Astrocyte (in vitro differentiated cells and primary cell): Measurements from ENCODE around the gene C1S. TPM values are rescaled to one million over a fixed set of nuclear protein-coding genes. Genes with fewer than 3 reads are reported as not detected.
A peak's percentile ranks its signal among the peaks of the same experiment; 100 is the strongest.
"Not testable (repeated sequence)": the region's sequence is repeated elsewhere in the genome, so short reads cannot be mapped to it uniquely, and the experiment has no call there.

Source experiments
- DNase-seq: peaks from one replicate; pipeline ENCODE4 v3.0.0-alpha.2; 2010; ENCODE audit warnings: low read depth
- FAIRE-seq: peaks from 2 replicates; lab custom pipeline; 2011; peaks lifted over from hg19 to GRCh38; lab: Jason Lieb, UNC
- H2AFZ ChIP-seq: 2 replicates; pipeline ENCODE4 v1.6.0; 2012; ENCODE audit warnings: low read depth, low read length, inconsistent platforms
- H3K27ac ChIP-seq: 2 replicates; pipeline ENCODE4 v1.5.1; 2011; ENCODE audit warnings: low read depth, low read length, inconsistent platforms
- H3K27me3 ChIP-seq: 2 replicates; pipeline ENCODE4 v1.6.0; 2011; ENCODE audit warnings: low read length, inconsistent platforms; ENCODE audit not compliant: insufficient read depth
- H3K36me3 ChIP-seq: 2 replicates; pipeline ENCODE4 v1.5.1; 2011; ENCODE audit warnings: low read length, inconsistent platforms; ENCODE audit not compliant: insufficient read depth
- H3K4me1 ChIP-seq: 2 replicates; pipeline ENCODE4 v1.5.1; 2011; ENCODE audit warnings: low read length, inconsistent platforms; ENCODE audit not compliant: insufficient read depth
- H3K4me2 ChIP-seq: 2 replicates; pipeline ENCODE4 v1.6.0; 2012; ENCODE audit warnings: low read length, inconsistent platforms
- H3K4me3 ChIP-seq: 2 replicates; pipeline ENCODE4 v1.5.1; 2011; ENCODE audit warnings: low read depth, mild to moderate bottlenecking, low read length, inconsistent platforms; ENCODE audit not compliant: insufficient read depth
- H3K79me2 ChIP-seq: 2 replicates; pipeline ENCODE4 v1.6.0; 2012; ENCODE audit warnings: mild to moderate bottlenecking, low read length, inconsistent platforms; ENCODE audit not compliant: insufficient read depth
- H3K9ac ChIP-seq: 2 replicates; pipeline ENCODE4 v1.6.0; 2012; ENCODE audit warnings: mild to moderate bottlenecking, low read length, inconsistent platforms
- H3K9me3 ChIP-seq: 2 replicates; pipeline ENCODE4 v1.5.1; 2012; ENCODE audit warnings: low read depth, mild to moderate bottlenecking, low read length, inconsistent platforms; ENCODE audit not compliant: insufficient read depth
- H4K20me1 ChIP-seq: 2 replicates; pipeline ENCODE4 v1.6.0; 2012; ENCODE audit warnings: low read length, inconsistent platforms; ENCODE audit not compliant: insufficient read depth
- H3K27ac Mint-ChIP-seq: one replicate; pipeline ENCODE4 v1.8.0; 2021; ENCODE audit warnings: mild to moderate bottlenecking, mixed read lengths; ENCODE audit not compliant: unreplicated experiment
- H3K27me3 Mint-ChIP-seq: one replicate; pipeline ENCODE4 v1.8.0; 2021; ENCODE audit warnings: low read depth, mixed read lengths; ENCODE audit not compliant: unreplicated experiment
- H3K36me3 Mint-ChIP-seq: one replicate; pipeline ENCODE4 v1.8.0; 2021; ENCODE audit warnings: low read depth, mixed read lengths; ENCODE audit not compliant: unreplicated experiment
- H3K4me1 Mint-ChIP-seq: one replicate; pipeline ENCODE4 v1.8.0; 2021; ENCODE audit warnings: low read depth, mixed read lengths; ENCODE audit not compliant: unreplicated experiment
- H3K4me3 Mint-ChIP-seq: one replicate; pipeline ENCODE4 v1.8.0; 2021; ENCODE audit warnings: mild to moderate bottlenecking, moderate library complexity, mixed read lengths; ENCODE audit not compliant: unreplicated experiment
- H3K9me3 Mint-ChIP-seq: one replicate; pipeline ENCODE4 v1.8.0; 2021; ENCODE audit warnings: mild to moderate bottlenecking, mixed read lengths; ENCODE audit not compliant: unreplicated experiment
- CTCF ChIP-seq: IDR thresholded peaks from 2 replicates; pipeline ENCODE4 v1.5.1; 2011; ENCODE audit warnings: low read depth, mild to moderate bottlenecking, inconsistent platforms, low read length, moderate library complexity; ENCODE audit not compliant: insufficient read depth
- EZH2 ChIP-seq: IDR thresholded peaks from 2 replicates; pipeline ENCODE4 v1.6.1; 2012; ENCODE audit warnings: mild to moderate bottlenecking, low read length, inconsistent platforms; ENCODE audit not compliant: insufficient read depth
- total RNA-seq: library from RNA; stranded (reverse); gene quantifications from 2 replicates; pipeline ENCODE4 v1.2.1, GENCODE V29; 2021

The C1S gene
- total RNA-seq, 1 donor from 2014 or later: 5.2 TPM

GRCh38 chr12:7034464-7034863 lies 26.1 kb upstream of the C1S start:
- Histone ChIP-seq H3K27me3 (peaks cover 5% of the 10 kb centered on the region), H3K9ac (no peak overlapping the region), H3K79me2 (no peaks in the 10 kb centered on the region), H4K20me1 (no peaks in the 10 kb centered on the region), H3K4me1 (no peaks in the 10 kb centered on the region), H3K4me3 (no peak overlapping the region), H3K36me3 (no peaks in the 10 kb centered on the region), H3K4me2 (no peak overlapping the region), H2AFZ (no peak overlapping the region), H3K9me3 (no peaks in the 10 kb centered on the region), H3K27ac (no peak overlapping the region)
- DNase-seq (no peak), FAIRE-seq (no peak)
- H3K36me3 Mint-ChIP-seq: peaks cover 2% of the 10 kb centered on the region
- H3K4me1 Mint-ChIP-seq: no peaks in the 10 kb centered on the region
- no peak overlapping the region for H3K27ac Mint-ChIP-seq
- H3K9me3 Mint-ChIP-seq: peaks cover 7% of the 10 kb centered on the region
- no peak for TF ChIP-seq EZH2
- no peak for TF ChIP-seq CTCF
- no peak overlapping the region for H3K4me3 Mint-ChIP-seq
- peaks cover 4% of the 10 kb centered on the region for H3K27me3 Mint-ChIP-seq

GRCh38 chr12:7035463-7035862 lies 25.1 kb upstream of the C1S start:
- H3K36me3 Mint-ChIP-seq: peaks cover 2% of the 10 kb centered on the region
- no peak overlapping the region for H3K27ac Mint-ChIP-seq
- no peaks in the 10 kb centered on the region for H3K36me3 ChIP-seq
- no peak overlapping the region for H3K27ac ChIP-seq
- H3K4me3 ChIP-seq: no peak overlapping the region
- H2AFZ ChIP-seq: no peak overlapping the region
- no peaks in the 10 kb centered on the region for H3K4me1 Mint-ChIP-seq
- no peaks in the 10 kb centered on the region for H3K4me1 ChIP-seq
- no peak overlapping the region for H3K4me3 Mint-ChIP-seq
- no peak for FAIRE-seq
- no peak overlapping the region for H3K4me2 ChIP-seq
- TF ChIP-seq EZH2: no peak
- H3K9ac ChIP-seq: no peak overlapping the region
- H3K79me2 ChIP-seq: no peaks in the 10 kb centered on the region
- DNase-seq: peak; percentile 14
- peaks cover 5% of the 10 kb centered on the region for H3K27me3 ChIP-seq
- peaks cover 4% of the 10 kb centered on the region for H3K27me3 Mint-ChIP-seq
- H3K9me3 ChIP-seq: no peaks in the 10 kb centered on the region
- H3K9me3 Mint-ChIP-seq: peaks cover 5% of the 10 kb centered on the region
- H4K20me1 ChIP-seq: no peaks in the 10 kb centered on the region

GRCh38 chr12:7037411-7037810 lies 23.1 kb upstream of the C1S start:
- not testable (repeated sequence) for H3K4me1 ChIP-seq, DNase-seq, H4K20me1 ChIP-seq, H3K4me3 ChIP-seq, H3K79me2 ChIP-seq, H3K27ac ChIP-seq, H3K4me3 Mint-ChIP-seq, H3K9me3 ChIP-seq, H3K4me2 ChIP-seq, H3K36me3 Mint-ChIP-seq, H2AFZ ChIP-seq, H3K4me1 Mint-ChIP-seq, H3K36me3 ChIP-seq, H3K9ac ChIP-seq, H3K9me3 Mint-ChIP-seq, H3K27me3 Mint-ChIP-seq, FAIRE-seq, H3K27ac Mint-ChIP-seq, H3K27me3 ChIP-seq
